H1 (cell line): ENCODE data around the gene FAM76A.

ENCODE experiments used
- CTCF ChIP-seq, 3 experiments: IDR thresholded peaks; 1 replicate in 2 of 3; 2 replicates in 1 of 3; pipeline versions ENCODE4 v1.5.1 to v1.6.1; 2011; ENCODE audit warnings: low read length in 3 of 3, mild to moderate bottlenecking in 3 of 3, inconsistent platforms in 2 of 3, low read depth in 1 of 3, moderate library complexity in 1 of 3; ENCODE audit not compliant: insufficient read depth in 1 of 3; ENCODE audit errors: control extremely low read depth in 1 of 3
- E2F6 ChIP-seq: IDR thresholded peaks from 2 replicates; pipeline ENCODE4 v1.6.1; 2012; ENCODE audit warnings: inconsistent platforms
- KDM1A ChIP-seq: fragments of 200-600, 300-600 bp; sonication (generic); IDR thresholded peaks from 2 replicates; pipeline ENCODE4 v1.7.1; 2016; ENCODE audit warnings: mild to moderate bottlenecking, low read length, borderline replicate concordance
- MAX ChIP-seq: IDR thresholded peaks from 2 replicates; pipeline ENCODE4 v1.6.1; 2012; ENCODE audit warnings: inconsistent platforms
- POLR2A ChIP-seq, 2 experiments: IDR thresholded peaks; 1 replicate in 1 of 2; 2 replicates in 1 of 2; pipeline ENCODE4 v1.6.1; 2011; ENCODE audit warnings: low read depth in 2 of 2, low read length in 2 of 2, mild to moderate bottlenecking in 2 of 2; ENCODE audit errors: control extremely low read depth in 1 of 2
- POLR2AphosphoS5 ChIP-seq: IDR thresholded peaks from 2 replicates; pipeline ENCODE4 v1.6.1; 2011; ENCODE audit warnings: low read depth, low read length
- RAD21 ChIP-seq, 2 experiments: IDR thresholded peaks in 1 of 2; conservative IDR thresholded peaks in 1 of 2; 2 replicates each; pipeline ENCODE4 v1.6.1; 2011; ENCODE audit warnings: low read depth in 2 of 2, low read length in 2 of 2, improper control_type of control experiment in 1 of 2, inconsistent platforms in 1 of 2, mild to moderate bottlenecking in 1 of 2, moderate library complexity in 1 of 2
- RBBP5 ChIP-seq: IDR thresholded peaks from 2 replicates; pipeline ENCODE4 v1.7.1; 2012; ENCODE audit warnings: low read depth, mild to moderate bottlenecking, inconsistent platforms, low read length, moderate library complexity, borderline replicate concordance
- SIN3A ChIP-seq, 2 experiments: IDR thresholded peaks in 1 of 2; conservative IDR thresholded peaks in 1 of 2; 2 replicates each; pipeline ENCODE4 v1.6.1; 2011 to 2012; ENCODE audit warnings: low read length in 2 of 2, improper control_type of control experiment in 1 of 2, low read depth in 1 of 2, mild to moderate bottlenecking in 1 of 2
- SP4 ChIP-seq: IDR thresholded peaks from 2 replicates; pipeline ENCODE4 v1.6.1; 2012; ENCODE audit warnings: low read length, inconsistent platforms
- TAF1 ChIP-seq: IDR thresholded peaks from 2 replicates; pipeline ENCODE4 v1.6.1; 2011; ENCODE audit warnings: mild to moderate bottlenecking, low read depth, low read length

- no peak for TF ChIP-seq E2F6
- TF ChIP-seq SIN3A (conservative IDR thresholded peaks at IDR 0.05 in 1 of 2, IDR thresholded peaks at IDR 0.05 in 1 of 2; ENCODE audit: low read depth in 1 of 2, low read length in 2 of 2) = no peak
- TF ChIP-seq CTCF (IDR thresholded peaks at IDR 0.05; ENCODE audit: control extremely low read depth in 1 of 3, insufficient read depth in 1 of 3, low read depth in 1 of 3, low read length in 3 of 3) = no peak
- TF ChIP-seq POLR2AphosphoS5 = no peak
- TF ChIP-seq MAX = no peak
- no peak for TF ChIP-seq KDM1A
- no peak for TF ChIP-seq RBBP5
- TF ChIP-seq TAF1 = no peak
- no peak for TF ChIP-seq SP4
- TF ChIP-seq RAD21 (IDR thresholded peaks at IDR 0.05 in 1 of 2, conservative IDR thresholded peaks at IDR 0.05 in 1 of 2; ENCODE audit: low read depth in 2 of 2, low read length in 2 of 2) = no peak
- no peak for TF ChIP-seq POLR2A (IDR thresholded peaks at IDR 0.05; ENCODE audit: control extremely low read depth in 1 of 2, low read depth in 2 of 2, low read length in 2 of 2)
These were observed 63.8 kb downstream of the FAM76A start for GRCh38 chr1:27789540-27790041.
